Omental fat pad (tissue), 4 donors: Measurements from ENCODE around the gene ITGB3. TPM values are rescaled to one million over a fixed set of nuclear protein-coding genes. Genes with fewer than 3 reads are reported as not detected.

Experiments used
- ATAC-seq: fragments of 150-250 bp; one replicate; pipeline ENCODE4 v1.9.1; 2016; ENCODE audit warnings: mild to moderate bottlenecking, moderate library complexity; ENCODE audit not compliant: low FRiP score
- DNase-seq: peaks from one replicate; pipeline ENCODE4 v3.0.0-alpha.2; 2019; ENCODE audit warnings: low spot score
- total RNA-seq, 4 donors: library from RNA; depleted of rRNA; stranded (reverse); fragments of >200 nt; gene quantifications; one replicate each; pipeline ENCODE4 v1.1.0, GENCODE V29; 2016
- TF ChIP-seq, protein P1 (sequence below), 3 donors: fragments of 450-650 bp; IDR thresholded peaks; one replicate each; pipeline ENCODE4 v1.5.1; 2016 to 2017; ENCODE audit warnings: antibody characterized with exemption in 3 of 3, mild to moderate bottlenecking in 3 of 3, moderate library complexity in 2 of 3

ITGB3 gene
- total RNA-seq, 4 donors from 2014 or later = 12.1 to 72.9 (median 17.5) TPM

DNA sequence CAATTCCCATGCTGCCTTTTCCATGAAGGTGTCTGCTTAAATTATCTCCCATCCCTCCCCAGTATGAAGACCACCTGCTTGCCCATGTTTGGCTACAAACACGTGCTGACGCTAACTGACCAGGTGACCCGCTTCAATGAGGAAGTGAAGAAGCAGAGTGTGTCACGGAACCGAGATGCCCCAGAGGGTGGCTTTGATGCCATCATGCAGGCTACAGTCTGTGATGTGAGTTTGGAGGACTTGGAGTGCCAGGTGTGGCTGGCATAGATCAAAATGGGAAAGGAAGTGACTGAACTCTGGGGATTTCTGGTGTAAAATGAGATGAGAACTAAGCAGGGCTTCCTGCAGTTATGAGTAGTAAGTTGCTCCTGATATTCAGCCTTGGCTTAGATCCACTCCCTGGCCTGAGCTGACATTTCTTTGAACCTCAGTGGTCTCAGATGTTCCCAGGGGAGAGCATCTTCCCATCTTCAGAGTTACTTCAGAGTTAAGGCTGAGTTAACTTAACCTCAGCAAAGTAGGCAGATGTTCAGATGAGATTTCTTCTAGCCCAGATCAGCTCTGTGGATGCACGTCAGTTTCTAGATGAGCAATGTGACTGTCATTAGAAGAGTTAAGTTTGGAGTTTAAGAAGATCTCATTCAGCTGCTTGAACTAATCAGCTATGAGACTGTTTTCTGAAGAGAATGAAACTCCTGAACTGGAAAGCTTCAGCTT lies 32.7 kb downstream of the ITGB3 start:
- TF ChIP-seq, protein P1, sequence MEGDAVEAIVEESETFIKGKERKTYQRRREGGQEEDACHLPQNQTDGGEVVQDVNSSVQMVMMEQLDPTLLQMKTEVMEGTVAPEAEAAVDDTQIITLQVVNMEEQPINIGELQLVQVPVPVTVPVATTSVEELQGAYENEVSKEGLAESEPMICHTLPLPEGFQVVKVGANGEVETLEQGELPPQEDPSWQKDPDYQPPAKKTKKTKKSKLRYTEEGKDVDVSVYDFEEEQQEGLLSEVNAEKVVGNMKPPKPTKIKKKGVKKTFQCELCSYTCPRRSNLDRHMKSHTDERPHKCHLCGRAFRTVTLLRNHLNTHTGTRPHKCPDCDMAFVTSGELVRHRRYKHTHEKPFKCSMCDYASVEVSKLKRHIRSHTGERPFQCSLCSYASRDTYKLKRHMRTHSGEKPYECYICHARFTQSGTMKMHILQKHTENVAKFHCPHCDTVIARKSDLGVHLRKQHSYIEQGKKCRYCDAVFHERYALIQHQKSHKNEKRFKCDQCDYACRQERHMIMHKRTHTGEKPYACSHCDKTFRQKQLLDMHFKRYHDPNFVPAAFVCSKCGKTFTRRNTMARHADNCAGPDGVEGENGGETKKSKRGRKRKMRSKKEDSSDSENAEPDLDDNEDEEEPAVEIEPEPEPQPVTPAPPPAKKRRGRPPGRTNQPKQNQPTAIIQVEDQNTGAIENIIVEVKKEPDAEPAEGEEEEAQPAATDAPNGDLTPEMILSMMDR (IDR thresholded peaks at IDR 0.05) = no peak
- ATAC-seq (no peak), DNase-seq (no peak)

DNA sequence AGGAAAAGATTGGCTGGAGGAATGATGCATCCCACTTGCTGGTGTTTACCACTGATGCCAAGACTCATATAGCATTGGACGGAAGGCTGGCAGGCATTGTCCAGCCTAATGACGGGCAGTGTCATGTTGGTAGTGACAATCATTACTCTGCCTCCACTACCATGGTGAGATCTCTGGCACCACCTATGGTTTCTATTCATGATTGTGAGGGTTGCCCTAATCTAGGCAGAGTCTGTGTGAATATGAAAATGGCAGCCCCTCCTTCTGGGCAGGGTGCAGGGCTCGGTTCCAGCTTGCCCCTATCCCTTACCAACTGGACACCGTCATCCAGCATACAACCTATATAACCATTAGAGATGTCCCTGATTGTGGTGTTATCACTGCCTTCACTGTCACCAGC lies 33.4 kb downstream of the ITGB3 start:
- DNase-seq = no peak
- no peak for ATAC-seq
- TF ChIP-seq, protein P1 (IDR thresholded peaks at IDR 0.05) = no peak

DNA sequence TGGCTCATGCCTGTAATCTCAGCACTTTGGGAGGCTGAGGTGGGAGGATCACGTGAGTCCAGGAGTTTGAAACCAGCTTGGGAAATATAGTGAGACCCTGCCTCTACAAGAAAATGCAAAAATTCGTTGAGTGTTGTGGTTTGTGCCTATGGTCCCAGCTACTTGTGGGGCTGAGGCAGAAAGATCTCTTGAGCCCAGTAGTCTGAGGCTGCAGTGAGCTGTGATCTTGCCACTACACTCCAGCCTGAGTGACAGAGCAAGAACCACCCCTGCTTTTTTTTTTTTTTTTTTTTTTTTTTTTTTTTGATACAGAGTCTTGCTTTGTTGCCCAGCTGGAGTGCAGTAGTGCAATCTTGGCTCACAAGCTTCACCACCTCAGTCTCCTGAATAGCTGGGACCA lies 34.0 kb downstream of the ITGB3 start:
- TF ChIP-seq, protein P1 (IDR thresholded peaks at IDR 0.05) = no peak
- DNase-seq = no peak
- no peak for ATAC-seq

DNA sequence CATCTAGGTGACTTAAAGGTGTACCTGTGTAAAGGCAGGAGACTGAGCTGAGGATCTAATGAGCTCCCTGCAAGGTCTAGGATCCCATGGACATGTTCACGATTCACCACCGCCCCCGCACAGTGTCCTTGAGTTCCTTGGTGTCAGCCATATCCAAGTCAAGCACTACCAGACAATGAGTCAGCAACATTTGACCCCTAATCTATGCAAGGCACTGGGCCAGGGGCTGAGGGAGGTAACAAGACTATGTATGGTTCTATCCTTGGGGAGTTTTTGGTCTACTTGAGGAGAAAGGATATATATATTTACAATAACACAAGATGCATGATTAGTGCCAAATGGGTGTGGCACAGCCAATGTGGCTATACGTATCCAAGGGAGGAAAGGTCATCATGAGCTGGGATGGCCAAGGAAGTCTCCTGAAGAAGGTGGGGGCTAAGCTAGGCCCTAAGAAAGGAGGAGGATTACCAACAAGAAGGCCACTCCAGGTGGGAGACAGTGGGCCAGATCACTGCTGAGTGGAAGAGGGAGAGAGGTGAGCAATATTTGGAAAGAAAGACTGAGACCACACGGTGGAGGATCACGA lies 35.0 kb downstream of the ITGB3 start:
- no peak for DNase-seq
- ATAC-seq = no peak
- TF ChIP-seq, protein P1 (IDR thresholded peaks at IDR 0.05) = no peak

DNA sequence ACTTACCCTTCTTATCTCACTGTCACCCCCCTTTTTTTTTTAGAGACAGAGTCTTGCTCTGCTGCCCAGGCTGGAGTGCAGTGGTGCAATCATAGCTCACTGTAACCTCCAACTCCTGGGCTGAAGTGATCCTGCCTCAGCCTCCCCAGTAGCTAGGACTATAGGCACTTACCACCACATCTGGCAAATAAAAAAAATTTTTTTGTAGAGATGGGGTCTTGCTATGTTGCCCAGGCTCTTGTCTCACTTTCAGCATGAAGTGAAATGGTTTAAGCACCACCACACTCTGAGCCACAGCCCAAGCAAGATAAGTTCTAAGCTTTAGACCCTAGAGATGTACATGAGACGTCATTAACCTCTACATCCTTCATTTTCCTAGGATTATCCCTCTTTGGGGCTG lies 35.7 kb downstream of the ITGB3 start:
- ATAC-seq = no peak
- DNase-seq = no peak

DNA sequence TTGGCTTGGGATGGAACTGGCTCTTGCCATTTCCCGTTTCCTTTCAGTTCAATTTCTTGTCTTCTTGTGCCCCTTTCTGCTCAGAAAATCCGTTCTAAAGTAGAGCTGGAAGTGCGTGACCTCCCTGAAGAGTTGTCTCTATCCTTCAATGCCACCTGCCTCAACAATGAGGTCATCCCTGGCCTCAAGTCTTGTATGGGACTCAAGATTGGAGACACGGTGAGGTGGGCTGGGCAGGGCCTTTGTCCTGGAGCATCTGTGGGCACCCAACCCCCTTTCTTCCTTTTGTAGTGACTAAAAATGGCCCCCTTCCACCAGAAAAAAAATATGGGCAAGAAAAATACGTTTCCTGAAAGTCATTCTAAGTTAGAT lies 37.2 kb downstream of the ITGB3 start:
- TF ChIP-seq, protein P1 (IDR thresholded peaks at IDR 0.05) = no peak
- ATAC-seq = no peak
- no peak for DNase-seq

More for the DNA sequence above, 35.7 kb downstream of the ITGB3 start:
- TF ChIP-seq, protein P1 (IDR thresholded peaks at IDR 0.05) = no peak
